Astrocyte (in vitro differentiated cells and primary cell): ENCODE measurements around the gene APOF. TPM values are rescaled to one million over a fixed set of nuclear protein-coding genes. Genes with fewer than 3 reads are reported as not detected.

Experiments used
- DNase-seq: peaks from one replicate; pipeline ENCODE4 v3.0.0-alpha.2; 2010; ENCODE audit warnings: low read depth
- FAIRE-seq: peaks from 2 replicates; lab custom pipeline; 2011; peaks lifted over from hg19 to GRCh38; lab: Jason Lieb, UNC
- H2AFZ ChIP-seq: 2 replicates; pipeline ENCODE4 v1.6.0; 2012; ENCODE audit warnings: low read depth, low read length, inconsistent platforms
- H3K27ac ChIP-seq: 2 replicates; pipeline ENCODE4 v1.5.1; 2011; ENCODE audit warnings: low read depth, low read length, inconsistent platforms
- H3K27me3 ChIP-seq: 2 replicates; pipeline ENCODE4 v1.6.0; 2011; ENCODE audit warnings: low read length, inconsistent platforms; ENCODE audit not compliant: insufficient read depth
- H3K36me3 ChIP-seq: 2 replicates; pipeline ENCODE4 v1.5.1; 2011; ENCODE audit warnings: low read length, inconsistent platforms; ENCODE audit not compliant: insufficient read depth
- H3K4me1 ChIP-seq: 2 replicates; pipeline ENCODE4 v1.5.1; 2011; ENCODE audit warnings: low read length, inconsistent platforms; ENCODE audit not compliant: insufficient read depth
- H3K4me2 ChIP-seq: 2 replicates; pipeline ENCODE4 v1.6.0; 2012; ENCODE audit warnings: low read length, inconsistent platforms
- H3K4me3 ChIP-seq: 2 replicates; pipeline ENCODE4 v1.5.1; 2011; ENCODE audit warnings: low read depth, mild to moderate bottlenecking, low read length, inconsistent platforms; ENCODE audit not compliant: insufficient read depth
- H3K79me2 ChIP-seq: 2 replicates; pipeline ENCODE4 v1.6.0; 2012; ENCODE audit warnings: mild to moderate bottlenecking, low read length, inconsistent platforms; ENCODE audit not compliant: insufficient read depth
- H3K9ac ChIP-seq: 2 replicates; pipeline ENCODE4 v1.6.0; 2012; ENCODE audit warnings: mild to moderate bottlenecking, low read length, inconsistent platforms
- H3K9me3 ChIP-seq: 2 replicates; pipeline ENCODE4 v1.5.1; 2012; ENCODE audit warnings: low read depth, mild to moderate bottlenecking, low read length, inconsistent platforms; ENCODE audit not compliant: insufficient read depth
- H4K20me1 ChIP-seq: 2 replicates; pipeline ENCODE4 v1.6.0; 2012; ENCODE audit warnings: low read length, inconsistent platforms; ENCODE audit not compliant: insufficient read depth
- H3K27ac Mint-ChIP-seq: one replicate; pipeline ENCODE4 v1.8.0; 2021; ENCODE audit warnings: mild to moderate bottlenecking, mixed read lengths; ENCODE audit not compliant: unreplicated experiment
- H3K27me3 Mint-ChIP-seq: one replicate; pipeline ENCODE4 v1.8.0; 2021; ENCODE audit warnings: low read depth, mixed read lengths; ENCODE audit not compliant: unreplicated experiment
- H3K36me3 Mint-ChIP-seq: one replicate; pipeline ENCODE4 v1.8.0; 2021; ENCODE audit warnings: low read depth, mixed read lengths; ENCODE audit not compliant: unreplicated experiment
- H3K4me1 Mint-ChIP-seq: one replicate; pipeline ENCODE4 v1.8.0; 2021; ENCODE audit warnings: low read depth, mixed read lengths; ENCODE audit not compliant: unreplicated experiment
- H3K4me3 Mint-ChIP-seq: one replicate; pipeline ENCODE4 v1.8.0; 2021; ENCODE audit warnings: mild to moderate bottlenecking, moderate library complexity, mixed read lengths; ENCODE audit not compliant: unreplicated experiment
- H3K9me3 Mint-ChIP-seq: one replicate; pipeline ENCODE4 v1.8.0; 2021; ENCODE audit warnings: mild to moderate bottlenecking, mixed read lengths; ENCODE audit not compliant: unreplicated experiment
- CTCF ChIP-seq: IDR thresholded peaks from 2 replicates; pipeline ENCODE4 v1.5.1; 2011; ENCODE audit warnings: low read depth, mild to moderate bottlenecking, inconsistent platforms, low read length, moderate library complexity; ENCODE audit not compliant: insufficient read depth
- EZH2 ChIP-seq: IDR thresholded peaks from 2 replicates; pipeline ENCODE4 v1.6.1; 2012; ENCODE audit warnings: mild to moderate bottlenecking, low read length, inconsistent platforms; ENCODE audit not compliant: insufficient read depth
- total RNA-seq: library from RNA; stranded (reverse); gene quantifications from 2 replicates; pipeline ENCODE4 v1.2.1, GENCODE V29; 2021

APOF gene
- total RNA-seq, 1 donor from 2014 or later = not detected

- Histone ChIP-seq H3K9me3 (no peaks in the 10 kb centered on the region), H3K4me3 (no peak overlapping the region), H3K4me2 (no peak overlapping the region), H3K79me2 (peaks cover 30% of the 10 kb centered on the region), H4K20me1 (peaks cover 6% of the 10 kb centered on the region), H3K4me1 (peaks cover 11% of the 10 kb centered on the region), H3K36me3 (no peaks in the 10 kb centered on the region), H3K9ac (no peak overlapping the region), H3K27me3 (no peaks in the 10 kb centered on the region), H2AFZ (no peak overlapping the region), H3K27ac (no peak overlapping the region)
- FAIRE-seq (no peak), DNase-seq (no peak)
- Mint-ChIP-seq H3K27me3 (no peaks in the 10 kb centered on the region), H3K36me3 (no peaks in the 10 kb centered on the region), H3K4me1 (peaks cover 4% of the 10 kb centered on the region), H3K4me3 (peak overlapping the region; percentile 95), H3K27ac (no peak overlapping the region), H3K9me3 (no peaks in the 10 kb centered on the region)
- no peak for TF ChIP-seq EZH2
- TF ChIP-seq CTCF = no peak
Measured at GRCh38 chr12:56361487-56362129, 1.0 kb downstream of the APOF start.

- FAIRE-seq (peak; percentile 39), DNase-seq (peak; percentile 100)
- H3K9ac ChIP-seq = peak within 1 kb of the TSS; percentile 89
- H3K4me3 Mint-ChIP-seq = peak within 1 kb of the TSS; percentile 95
- H3K4me1 Mint-ChIP-seq = peaks cover 8% of the 10 kb centered on the region
- H3K27me3 ChIP-seq = no peaks in the 10 kb centered on the region
- peaks cover 9% of the 10 kb centered on the region for H3K36me3 ChIP-seq
- H3K79me2 ChIP-seq = peaks cover 41% of the 10 kb centered on the region
- peak within 1 kb of the TSS; percentile 90 for H3K4me2 ChIP-seq
- H2AFZ ChIP-seq = peak within 1 kb of the TSS; percentile 69
- H3K27ac ChIP-seq = peak within 1 kb of the TSS; percentile 81
- H3K27ac Mint-ChIP-seq = peak within 1 kb of the TSS; percentile 97
- H3K36me3 Mint-ChIP-seq = peaks cover 3% of the 10 kb centered on the region
- H3K9me3 Mint-ChIP-seq = no peaks in the 10 kb centered on the region
- TF ChIP-seq CTCF (no peak), EZH2 (no peak)
- H3K4me3 ChIP-seq = peak within 1 kb of the TSS; percentile 79
- no peaks in the 10 kb centered on the region for H3K27me3 Mint-ChIP-seq
- H3K9me3 ChIP-seq = no peaks in the 10 kb centered on the region
- H4K20me1 ChIP-seq = peaks cover 11% of the 10 kb centered on the region
- H3K4me1 ChIP-seq = peaks cover 11% of the 10 kb centered on the region
Measured at GRCh38 chr12:56359851-56360767, 2.5 kb downstream of the APOF start, which contains the start of gene STAT2. Gene STAT2, minus strand, starts transcription at chr12:56360107. Its CDS starts 3,536 bp downstream, at chr12:56356571.
